ENCODE measurements around the gene APOM.

DNA sequence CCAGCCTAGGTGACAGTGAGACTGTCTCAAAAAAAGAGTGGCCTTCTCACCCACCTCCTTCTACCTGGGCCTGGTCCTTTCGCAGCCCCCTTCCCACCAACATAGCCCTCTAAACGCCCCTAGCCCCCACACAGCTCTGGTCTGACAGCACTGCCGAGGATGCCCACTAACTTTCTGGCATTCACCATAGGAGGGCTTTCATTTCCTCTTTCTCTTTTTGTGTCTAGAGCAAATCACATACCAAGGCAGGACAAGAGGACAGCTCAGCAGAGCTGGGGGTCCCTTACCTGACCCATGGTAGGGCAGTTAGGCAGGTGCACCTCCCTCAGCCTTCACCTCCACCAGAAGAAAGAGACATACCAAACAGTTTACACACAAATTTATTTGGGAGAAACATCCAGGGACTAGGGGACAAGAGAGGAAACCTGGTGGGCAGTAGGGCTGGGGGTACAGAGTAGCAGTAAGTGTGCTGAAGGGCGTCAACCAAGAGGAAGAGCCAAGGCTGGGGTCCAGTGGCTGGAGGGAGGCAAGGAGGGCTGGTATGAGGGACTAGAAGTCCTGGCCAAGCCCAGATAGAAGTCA, 20.7 kb downstream of the APOM start:
- TF ChIP-seq, protein P1, sequence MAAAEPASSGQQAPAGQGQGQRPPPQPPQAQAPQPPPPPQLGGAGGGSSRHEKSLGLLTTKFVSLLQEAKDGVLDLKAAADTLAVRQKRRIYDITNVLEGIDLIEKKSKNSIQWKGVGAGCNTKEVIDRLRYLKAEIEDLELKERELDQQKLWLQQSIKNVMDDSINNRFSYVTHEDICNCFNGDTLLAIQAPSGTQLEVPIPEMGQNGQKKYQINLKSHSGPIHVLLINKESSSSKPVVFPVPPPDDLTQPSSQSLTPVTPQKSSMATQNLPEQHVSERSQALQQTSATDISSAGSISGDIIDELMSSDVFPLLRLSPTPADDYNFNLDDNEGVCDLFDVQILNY (CRISPR knock-in tag; IDR thresholded peaks at IDR 0.05) = no peak
- TF ChIP-seq, protein P2, sequence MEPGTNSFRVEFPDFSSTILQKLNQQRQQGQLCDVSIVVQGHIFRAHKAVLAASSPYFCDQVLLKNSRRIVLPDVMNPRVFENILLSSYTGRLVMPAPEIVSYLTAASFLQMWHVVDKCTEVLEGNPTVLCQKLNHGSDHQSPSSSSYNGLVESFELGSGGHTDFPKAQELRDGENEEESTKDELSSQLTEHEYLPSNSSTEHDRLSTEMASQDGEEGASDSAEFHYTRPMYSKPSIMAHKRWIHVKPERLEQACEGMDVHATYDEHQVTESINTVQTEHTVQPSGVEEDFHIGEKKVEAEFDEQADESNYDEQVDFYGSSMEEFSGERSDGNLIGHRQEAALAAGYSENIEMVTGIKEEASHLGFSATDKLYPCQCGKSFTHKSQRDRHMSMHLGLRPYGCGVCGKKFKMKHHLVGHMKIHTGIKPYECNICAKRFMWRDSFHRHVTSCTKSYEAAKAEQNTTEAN (CRISPR knock-in tag; IDR thresholded peaks at IDR 0.05) = no peak
- no peak for TF ChIP-seq ELF4 (CRISPR knock-in tag; IDR thresholded peaks at IDR 0.05; ENCODE audit: low read depth)
- TF ChIP-seq, protein P3, sequence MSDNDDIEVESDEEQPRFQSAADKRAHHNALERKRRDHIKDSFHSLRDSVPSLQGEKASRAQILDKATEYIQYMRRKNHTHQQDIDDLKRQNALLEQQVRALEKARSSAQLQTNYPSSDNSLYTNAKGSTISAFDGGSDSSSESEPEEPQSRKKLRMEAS (CRISPR knock-in tag; IDR thresholded peaks at IDR 0.05) = no peak
- TF ChIP-seq, protein P4, sequence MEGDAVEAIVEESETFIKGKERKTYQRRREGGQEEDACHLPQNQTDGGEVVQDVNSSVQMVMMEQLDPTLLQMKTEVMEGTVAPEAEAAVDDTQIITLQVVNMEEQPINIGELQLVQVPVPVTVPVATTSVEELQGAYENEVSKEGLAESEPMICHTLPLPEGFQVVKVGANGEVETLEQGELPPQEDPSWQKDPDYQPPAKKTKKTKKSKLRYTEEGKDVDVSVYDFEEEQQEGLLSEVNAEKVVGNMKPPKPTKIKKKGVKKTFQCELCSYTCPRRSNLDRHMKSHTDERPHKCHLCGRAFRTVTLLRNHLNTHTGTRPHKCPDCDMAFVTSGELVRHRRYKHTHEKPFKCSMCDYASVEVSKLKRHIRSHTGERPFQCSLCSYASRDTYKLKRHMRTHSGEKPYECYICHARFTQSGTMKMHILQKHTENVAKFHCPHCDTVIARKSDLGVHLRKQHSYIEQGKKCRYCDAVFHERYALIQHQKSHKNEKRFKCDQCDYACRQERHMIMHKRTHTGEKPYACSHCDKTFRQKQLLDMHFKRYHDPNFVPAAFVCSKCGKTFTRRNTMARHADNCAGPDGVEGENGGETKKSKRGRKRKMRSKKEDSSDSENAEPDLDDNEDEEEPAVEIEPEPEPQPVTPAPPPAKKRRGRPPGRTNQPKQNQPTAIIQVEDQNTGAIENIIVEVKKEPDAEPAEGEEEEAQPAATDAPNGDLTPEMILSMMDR (IDR thresholded peaks at IDR 0.05) = no peak
- TF ChIP-seq, protein P5, sequence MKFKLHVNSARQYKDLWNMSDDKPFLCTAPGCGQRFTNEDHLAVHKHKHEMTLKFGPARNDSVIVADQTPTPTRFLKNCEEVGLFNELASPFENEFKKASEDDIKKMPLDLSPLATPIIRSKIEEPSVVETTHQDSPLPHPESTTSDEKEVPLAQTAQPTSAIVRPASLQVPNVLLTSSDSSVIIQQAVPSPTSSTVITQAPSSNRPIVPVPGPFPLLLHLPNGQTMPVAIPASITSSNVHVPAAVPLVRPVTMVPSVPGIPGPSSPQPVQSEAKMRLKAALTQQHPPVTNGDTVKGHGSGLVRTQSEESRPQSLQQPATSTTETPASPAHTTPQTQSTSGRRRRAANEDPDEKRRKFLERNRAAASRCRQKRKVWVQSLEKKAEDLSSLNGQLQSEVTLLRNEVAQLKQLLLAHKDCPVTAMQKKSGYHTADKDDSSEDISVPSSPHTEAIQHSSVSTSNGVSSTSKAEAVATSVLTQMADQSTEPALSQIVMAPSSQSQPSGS (CRISPR knock-in tag; IDR thresholded peaks at IDR 0.05; ENCODE audit: borderline replicate concordance, low read depth) = no peak
- TF ChIP-seq, protein P6, sequence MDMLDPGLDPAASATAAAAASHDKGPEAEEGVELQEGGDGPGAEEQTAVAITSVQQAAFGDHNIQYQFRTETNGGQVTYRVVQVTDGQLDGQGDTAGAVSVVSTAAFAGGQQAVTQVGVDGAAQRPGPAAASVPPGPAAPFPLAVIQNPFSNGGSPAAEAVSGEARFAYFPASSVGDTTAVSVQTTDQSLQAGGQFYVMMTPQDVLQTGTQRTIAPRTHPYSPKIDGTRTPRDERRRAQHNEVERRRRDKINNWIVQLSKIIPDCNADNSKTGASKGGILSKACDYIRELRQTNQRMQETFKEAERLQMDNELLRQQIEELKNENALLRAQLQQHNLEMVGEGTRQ (CRISPR knock-in tag; IDR thresholded peaks at IDR 0.05) = no peak
